ENCODE data around the gene DSE. TPM values are rescaled to one million over a fixed set of nuclear protein-coding genes. Genes with fewer than 3 reads are reported as not detected.

DSE gene
- total RNA-seq, 3 donors from 2014 or later (not counting 1 experiment from before 2014, with no cell fraction given): 7.4 to 9.6 (median 7.6) TPM

GRCh38 chr6:116355796-116356195 lies 15.0 kb upstream of the DSE start:
- intact Hi-C loops (cut with micrococcal nuclease): no loop called here
- no peak overlapping the region for H3K27ac Mint-ChIP-seq
- no peak overlapping the region for H3K27ac ChIP-seq (ENCODE audit: low read length)

GRCh38 chr6:116359131-116359530 lies 11.6 kb upstream of the DSE start:
- DNase-seq (no peak), ATAC-seq (no peak)
- Mint-ChIP-seq H3K27me3 (ENCODE audit: low read depth in 2 of 2) (peaks cover 0 to 8% of the 10 kb centered on the region in 2 donors), H3K36me3 (no peaks in the 10 kb centered on the region), H3K9me3 (no peaks in the 10 kb centered on the region), H3K4me1 (no peaks in the 10 kb centered on the region), H3K27ac (no peak overlapping the region), H3K4me3 (no peak overlapping the region)
- TF ChIP-seq CTCF (IDR thresholded peaks at IDR 0.05): no peak
- WGBS (ENCODE audit: insufficient coverage): no CpG with 5 or more reads among the region's 1 CpG
- Histone ChIP-seq H3K36me3 (ENCODE audit: control insufficient read depth, insufficient read depth, low read length) (no peaks in the 10 kb centered on the region), H3K4me1 (ENCODE audit: control insufficient read depth, insufficient read depth, low read length) (no peaks in the 10 kb centered on the region), H3K4me3 (ENCODE audit: low read length) (no peak overlapping the region), H3K27me3 (ENCODE audit: control insufficient read depth, insufficient read depth, low read length) (no peaks in the 10 kb centered on the region), H3K27ac (ENCODE audit: low read length) (no peak overlapping the region), H3K9me3 (ENCODE audit: control insufficient read depth, insufficient read depth, low read length) (no peaks in the 10 kb centered on the region)
- intact Hi-C loops (cut with micrococcal nuclease): no loop called here

More at GRCh38 chr6:116355796-116356195, 15.0 kb upstream of the DSE start:
- Mint-ChIP-seq H3K27me3 (ENCODE audit: low read depth in 2 of 2) (peaks cover 0 to 8% of the 10 kb centered on the region in 2 donors), H3K4me1 (no peaks in the 10 kb centered on the region), H3K36me3 (no peaks in the 10 kb centered on the region), H3K9me3 (no peaks in the 10 kb centered on the region), H3K4me3 (no peak overlapping the region)
- H3K9me3 ChIP-seq (ENCODE audit: control insufficient read depth, insufficient read depth, low read length): no peaks in the 10 kb centered on the region
- no peaks in the 10 kb centered on the region for H3K36me3 ChIP-seq (ENCODE audit: control insufficient read depth, insufficient read depth, low read length)
- H3K4me3 ChIP-seq (ENCODE audit: low read length): no peak overlapping the region
- DNase-seq (no peak), ATAC-seq (no peak)
- H3K4me1 ChIP-seq (ENCODE audit: control insufficient read depth, insufficient read depth, low read length): no peaks in the 10 kb centered on the region
- no peaks in the 10 kb centered on the region for H3K27me3 ChIP-seq (ENCODE audit: control insufficient read depth, insufficient read depth, low read length)
- no peak for TF ChIP-seq CTCF (IDR thresholded peaks at IDR 0.05)
- 86% methylated on average over 3 of the region's 3 CpGs for WGBS (ENCODE audit: insufficient coverage)

GRCh38 chr6:116359835-116360234 lies 10.9 kb upstream of the DSE start:
- Histone ChIP-seq H3K27me3 (ENCODE audit: control insufficient read depth, insufficient read depth, low read length) (no peaks in the 10 kb centered on the region), H3K9me3 (ENCODE audit: control insufficient read depth, insufficient read depth, low read length) (no peaks in the 10 kb centered on the region), H3K4me3 (ENCODE audit: low read length) (no peak overlapping the region), H3K27ac (ENCODE audit: low read length) (no peak overlapping the region), H3K36me3 (ENCODE audit: control insufficient read depth, insufficient read depth, low read length) (no peaks in the 10 kb centered on the region), H3K4me1 (ENCODE audit: control insufficient read depth, insufficient read depth, low read length) (no peaks in the 10 kb centered on the region)
- Mint-ChIP-seq H3K4me1 (no peaks in the 10 kb centered on the region), H3K27me3 (ENCODE audit: low read depth in 2 of 2) (peaks cover 0 to 8% of the 10 kb centered on the region in 2 donors), H3K9me3 (no peaks in the 10 kb centered on the region), H3K27ac (no peak overlapping the region), H3K36me3 (no peaks in the 10 kb centered on the region), H3K4me3 (no peak overlapping the region)
- no peak for TF ChIP-seq CTCF (IDR thresholded peaks at IDR 0.05)
- 93% methylated on average over 2 of the region's 2 CpGs for WGBS (ENCODE audit: insufficient coverage)
- ATAC-seq (no peak), DNase-seq (no peak)
- intact Hi-C loops (cut with micrococcal nuclease): no loop called here

GRCh38 chr6:116362276-116362675 lies 8.5 kb upstream of the DSE start:
- no peaks in the 10 kb centered on the region for H3K4me1 ChIP-seq (ENCODE audit: control insufficient read depth, insufficient read depth, low read length)
- intact Hi-C loops (cut with micrococcal nuclease): no loop called here

More at GRCh38 chr6:116362276-116362675, 8.5 kb upstream of the DSE start:
- 36% methylated on average over 2 of the region's 2 CpGs for WGBS (ENCODE audit: insufficient coverage)
- H3K27ac Mint-ChIP-seq: no peak overlapping the region
- no peaks in the 10 kb centered on the region for H3K36me3 ChIP-seq (ENCODE audit: control insufficient read depth, insufficient read depth, low read length)
- H3K27ac ChIP-seq (ENCODE audit: low read length): no peak overlapping the region
- peaks cover 0 to 8% of the 10 kb centered on the region in 2 donors for H3K27me3 Mint-ChIP-seq (ENCODE audit: low read depth in 2 of 2)
- H3K9me3 Mint-ChIP-seq: no peaks in the 10 kb centered on the region
- H3K4me3 Mint-ChIP-seq: no peak overlapping the region
- DNase-seq (no peak), ATAC-seq (no peak)
- H3K27me3 ChIP-seq (ENCODE audit: control insufficient read depth, insufficient read depth, low read length): peaks cover 2% of the 10 kb centered on the region
- no peak for TF ChIP-seq CTCF (IDR thresholded peaks at IDR 0.05)
- no peaks in the 10 kb centered on the region for H3K36me3 Mint-ChIP-seq
- H3K4me3 ChIP-seq (ENCODE audit: low read length): no peak overlapping the region
- no peaks in the 10 kb centered on the region for H3K9me3 ChIP-seq (ENCODE audit: control insufficient read depth, insufficient read depth, low read length)
- no peaks in the 10 kb centered on the region for H3K4me1 Mint-ChIP-seq
